CD4-positive, alpha-beta T cell treated with Interleukin-17A for 1 hour (primary cell): Measurements from ENCODE around the gene KLF7.

ENCODE experiments used
- DNase-seq: peaks from one replicate; pipeline ENCODE4 v3.0.0-alpha.2; 2020

KLF7 gene

GRCh38 chr2:207088276-207088675 is 77.5 kb downstream of the KLF7 start:
- DNase-seq = no peak

GRCh38 chr2:207087046-207087902 is 78.5 kb downstream of the KLF7 start:
- no peak for DNase-seq

GRCh38 chr2:207086136-207086535 is 79.6 kb downstream of the KLF7 start:
- DNase-seq = no peak

- no peak for DNase-seq
Measured at GRCh38 chr2:207085110-207085509, 80.6 kb downstream of the KLF7 start.

GRCh38 chr2:207083361-207084110 is 82.2 kb downstream of the KLF7 start:
- no peak for DNase-seq

GRCh38 chr2:207082619-207083018 is 83.1 kb downstream of the KLF7 start:
- no peak for DNase-seq

- DNase-seq = no peak
Measured at GRCh38 chr2:207078186-207078798, 87.5 kb downstream of the KLF7 start.

GRCh38 chr2:207077266-207077665 is 88.5 kb downstream of the KLF7 start:
- no peak for DNase-seq

- no peak for DNase-seq
Measured at GRCh38 chr2:207075456-207075855, 90.3 kb downstream of the KLF7 start.

GRCh38 chr2:207073801-207074678 is 91.7 kb downstream of the KLF7 start:
- DNase-seq = peak; percentile 11

GRCh38 chr2:207073412-207073800 is 92.3 kb downstream of the KLF7 start:
- DNase-seq = no peak

GRCh38 chr2:207072571-207072970 is 93.2 kb downstream of the KLF7 start:
- DNase-seq = no peak

- DNase-seq = no peak
Measured at GRCh38 chr2:207071820-207072219, 93.9 kb downstream of the KLF7 start.

GRCh38 chr2:207067473-207067872 is 98.3 kb downstream of the KLF7 start:
- no peak for DNase-seq

- no peak for DNase-seq
Measured at GRCh38 chr2:207066791-207067460, 98.8 kb downstream of the KLF7 start.

- DNase-seq = no peak
Measured at GRCh38 chr2:207066166-207066565, 99.6 kb downstream of the KLF7 start.

GRCh38 chr2:207064128-207064690 is 101.5 kb downstream of the KLF7 start:
- DNase-seq = no peak

GRCh38 chr2:207061181-207061580 is 104.6 kb downstream of the KLF7 start:
- DNase-seq = no peak

GRCh38 chr2:207055257-207055656 is 110.5 kb downstream of the KLF7 start:
- DNase-seq = no peak

- DNase-seq = no peak
Measured at GRCh38 chr2:207054521-207054920, 111.2 kb downstream of the KLF7 start.

- DNase-seq = no peak
Measured at GRCh38 chr2:207051385-207051965, 114.3 kb downstream of the KLF7 start.
